Cardiac fibroblast (primary cell): Measurements from ENCODE around the gene YPEL3.

Experiments
- DNase-seq, 2 donors: peaks; one replicate each; pipeline versions ENCODE4 v3.0.0 to v3.0.0-alpha.2; 2010; ENCODE audit warnings: low read depth in 2 of 2
- H3K4me3 ChIP-seq, 2 donors: replicated peaks in 1 of 2; 1 replicate in 1 of 2; 2 replicates in 1 of 2; pipeline ENCODE4 v1.5.1; 2011; ENCODE audit warnings: low read depth in 2 of 2, low read length in 2 of 2, mild to moderate bottlenecking in 2 of 2, moderate library complexity in 1 of 2
- TF ChIP-seq, protein P1 (sequence below): IDR thresholded peaks from one replicate; pipeline ENCODE4 v1.5.1; 2011; ENCODE audit warnings: low read depth, mild to moderate bottlenecking, low read length, inconsistent platforms

YPEL3 gene

DNA sequence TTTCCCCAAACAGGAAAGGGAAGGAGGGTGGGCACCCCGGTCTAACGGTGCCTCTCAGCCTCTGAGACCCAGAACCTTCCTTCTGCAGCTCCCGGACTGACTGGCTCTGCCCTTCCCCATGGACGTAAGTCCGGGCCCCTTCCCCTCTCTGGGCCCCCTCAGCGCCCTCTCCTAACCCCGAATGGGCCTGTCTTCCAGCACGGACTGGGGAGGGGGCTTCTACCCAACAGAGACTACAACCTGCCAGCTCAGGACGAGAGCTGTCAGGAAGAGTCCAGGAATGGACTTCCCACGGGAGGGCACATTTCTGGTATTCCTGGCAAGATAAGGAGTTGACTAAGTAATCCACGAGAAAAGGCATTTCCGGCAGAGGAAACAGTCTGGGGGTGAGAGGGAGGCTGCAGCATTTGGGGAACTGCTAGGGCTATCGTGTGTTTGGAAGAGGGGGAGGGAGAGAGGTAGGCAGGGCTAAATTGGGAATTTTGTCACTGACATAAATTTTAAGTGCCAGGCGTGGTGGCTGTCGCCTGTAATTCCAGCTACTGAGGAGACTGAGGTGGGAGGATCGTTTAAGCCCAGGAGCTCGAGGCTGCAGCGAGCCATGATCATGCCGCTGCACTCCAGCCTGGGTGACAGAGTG is 42.5 kb downstream of the YPEL3 start:
- TF ChIP-seq, protein P1, sequence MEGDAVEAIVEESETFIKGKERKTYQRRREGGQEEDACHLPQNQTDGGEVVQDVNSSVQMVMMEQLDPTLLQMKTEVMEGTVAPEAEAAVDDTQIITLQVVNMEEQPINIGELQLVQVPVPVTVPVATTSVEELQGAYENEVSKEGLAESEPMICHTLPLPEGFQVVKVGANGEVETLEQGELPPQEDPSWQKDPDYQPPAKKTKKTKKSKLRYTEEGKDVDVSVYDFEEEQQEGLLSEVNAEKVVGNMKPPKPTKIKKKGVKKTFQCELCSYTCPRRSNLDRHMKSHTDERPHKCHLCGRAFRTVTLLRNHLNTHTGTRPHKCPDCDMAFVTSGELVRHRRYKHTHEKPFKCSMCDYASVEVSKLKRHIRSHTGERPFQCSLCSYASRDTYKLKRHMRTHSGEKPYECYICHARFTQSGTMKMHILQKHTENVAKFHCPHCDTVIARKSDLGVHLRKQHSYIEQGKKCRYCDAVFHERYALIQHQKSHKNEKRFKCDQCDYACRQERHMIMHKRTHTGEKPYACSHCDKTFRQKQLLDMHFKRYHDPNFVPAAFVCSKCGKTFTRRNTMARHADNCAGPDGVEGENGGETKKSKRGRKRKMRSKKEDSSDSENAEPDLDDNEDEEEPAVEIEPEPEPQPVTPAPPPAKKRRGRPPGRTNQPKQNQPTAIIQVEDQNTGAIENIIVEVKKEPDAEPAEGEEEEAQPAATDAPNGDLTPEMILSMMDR = no peak
- peak; percentile 50 to 78 for DNase-seq

DNA sequence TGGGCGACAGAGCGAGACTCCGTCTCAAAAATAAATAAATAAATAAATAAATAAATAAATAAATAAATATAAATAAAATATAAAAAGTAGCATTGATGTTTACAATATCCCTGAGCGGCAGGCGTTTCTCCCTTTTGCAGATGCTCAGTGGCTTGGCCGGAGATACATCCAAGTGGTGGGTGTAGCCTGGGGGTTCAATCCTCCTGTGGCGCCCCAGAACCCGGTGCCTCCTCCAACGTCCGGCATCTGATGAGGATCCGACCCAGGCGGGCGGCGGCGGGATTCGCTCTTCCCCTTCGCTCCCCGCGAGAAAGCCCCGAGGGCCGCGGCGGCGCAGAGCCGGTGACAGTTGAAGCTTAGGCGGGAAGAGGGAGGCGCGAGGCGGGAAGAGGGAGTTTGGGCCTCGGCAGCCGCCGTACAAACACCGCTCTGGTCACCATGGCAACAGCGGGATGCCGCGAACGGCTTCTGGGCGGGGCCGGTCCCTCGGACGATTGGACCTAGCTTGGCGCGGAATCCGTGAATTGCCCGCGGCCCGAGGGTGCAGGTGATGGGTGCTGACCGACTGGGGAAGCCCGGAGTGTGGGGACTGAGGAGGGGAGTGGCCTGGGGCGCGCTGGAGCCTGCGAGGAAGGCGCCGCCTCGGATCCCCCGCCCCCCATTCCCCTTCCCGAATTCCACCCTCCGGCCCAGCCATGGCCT is 43.2 kb downstream of the YPEL3 start:
- peak; percentile 95 for DNase-seq
- H3K4me3 ChIP-seq = peak overlapping the region; percentile 78 to 83
- TF ChIP-seq, protein P1 = no peak

More for the DNA sequence above, 42.5 kb downstream of the YPEL3 start:
- peak overlapping the region; percentile 78 to 83 for H3K4me3 ChIP-seq

DNA sequence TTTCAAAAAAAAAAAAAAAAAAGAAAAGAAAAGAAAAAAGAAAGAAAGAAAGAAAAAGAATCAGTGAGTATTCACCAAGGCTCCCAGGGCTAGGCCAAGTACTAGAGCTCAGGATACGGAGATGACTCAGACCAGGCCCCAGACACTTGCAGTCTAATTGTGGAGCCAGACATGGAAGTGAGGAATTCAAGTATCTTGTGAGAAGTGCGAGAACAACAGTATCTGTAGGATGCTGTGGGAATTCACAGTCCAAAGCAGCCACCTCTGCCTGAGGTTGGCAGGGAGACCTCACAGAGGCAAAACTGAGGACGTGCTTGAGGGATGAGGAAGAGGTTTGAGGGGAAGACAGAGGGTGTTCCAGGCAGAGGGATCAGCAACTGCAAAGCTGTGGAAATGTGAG is 44.5 kb downstream of the YPEL3 start:
- no peak overlapping the region for H3K4me3 ChIP-seq
- TF ChIP-seq, protein P1 = no peak
- peak; percentile 63 to 82 for DNase-seq

DNA sequence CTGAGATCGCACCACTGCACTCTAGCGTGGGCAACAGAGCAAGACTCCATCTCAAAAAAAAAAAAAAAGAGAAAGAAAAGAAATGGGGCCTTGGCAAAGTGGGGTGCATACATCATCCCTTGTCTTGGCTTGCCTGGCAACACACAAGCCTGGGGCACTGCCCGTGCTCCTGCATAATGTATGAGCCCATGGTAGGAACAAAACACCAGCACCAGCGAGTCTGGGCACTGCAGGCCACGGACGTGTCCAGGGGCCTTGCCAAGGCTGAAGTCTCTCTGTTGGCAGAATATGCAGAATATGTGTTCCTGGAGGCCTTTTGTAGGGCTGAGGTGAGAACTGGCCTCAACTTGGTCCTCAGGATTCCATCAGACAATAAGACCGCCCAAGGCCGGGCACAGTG is 46.1 kb downstream of the YPEL3 start:
- DNase-seq = no peak
- TF ChIP-seq, protein P1 = no peak
- no peak overlapping the region for H3K4me3 ChIP-seq

DNA sequence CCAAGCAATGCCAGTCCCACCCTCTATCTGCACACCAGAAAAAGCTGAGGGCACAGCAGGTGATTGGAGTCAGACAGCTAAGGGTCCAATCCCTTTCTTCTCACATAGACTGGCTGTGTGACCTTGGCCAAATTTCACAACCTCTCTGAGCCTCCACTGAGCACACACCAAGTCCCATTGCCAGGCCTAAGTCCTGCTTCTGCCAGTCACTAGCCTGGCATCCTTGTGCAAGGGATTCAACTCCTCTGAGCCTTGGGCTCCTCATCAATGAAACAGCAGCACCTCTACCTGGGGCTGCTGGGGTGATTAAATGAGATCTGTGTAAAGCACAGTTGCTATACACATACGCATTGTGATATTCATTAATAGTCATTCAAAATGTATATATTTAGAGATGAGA is 49.4 kb downstream of the YPEL3 start:
- TF ChIP-seq, protein P1 = no peak
- no peak for DNase-seq
- H3K4me3 ChIP-seq = no peak overlapping the region

DNA sequence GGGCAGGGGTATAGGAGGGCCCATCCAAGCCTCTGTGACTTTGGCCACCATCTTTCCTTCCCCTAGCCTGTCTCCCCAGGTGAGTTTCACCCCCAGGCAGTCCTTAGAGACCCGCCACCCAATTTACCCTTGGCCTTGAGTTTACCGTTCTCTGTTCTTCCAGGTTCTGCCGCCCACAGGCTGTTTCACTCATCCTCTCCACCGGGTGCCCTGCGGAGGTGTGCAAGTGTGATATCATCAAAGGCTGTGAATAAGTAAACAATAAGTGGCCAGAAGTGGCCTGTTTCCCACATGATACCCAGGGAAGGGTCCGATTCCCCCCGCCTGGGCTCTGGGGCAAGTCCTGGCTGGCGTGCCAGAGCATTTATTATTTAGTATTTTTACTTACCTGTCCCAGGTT is 49.8 kb downstream of the YPEL3 start:
- TF ChIP-seq, protein P1 = no peak
- no peak overlapping the region for H3K4me3 ChIP-seq
- DNase-seq = no peak
